Activated CD4-positive, alpha-beta memory T cell treated with anti-CD3 and anti-CD28 coated beads, Interleukin-2, amount 10 ng/mL, durations not matched to agents 7 days and 5 days (primary cell): ENCODE results near the gene APOA4. TPM values are rescaled to one million over a fixed set of nuclear protein-coding genes. Genes with fewer than 3 reads are reported as not detected.

Source experiments
- total RNA-seq, 2 experiments: library from RNA; stranded (reverse); gene quantifications; one replicate each; pipeline ENCODE4 v1.2.3, GENCODE V29; 2021

Gene APOA4
- total RNA-seq, 2 experiments from 2014 or later = not detected

Other genes with a start within 250 kb of the APOA4 start
- 10 to 100 TPM; 34.1 to 35.1 TPM for gene BUD13, start 50.3 kb downstream of the APOA4 start, total RNA-seq
- 10 to 100 TPM; 55.6 to 57.6 TPM for gene ZPR1, start 35.3 kb downstream of the APOA4 start, total RNA-seq
- gene APOA5, start 31.4 kb downstream of the APOA4 start, total RNA-seq = not detected
- gene APOC3, start 6.6 kb upstream of the APOA4 start, total RNA-seq = not detected
- not detected for gene APOA1, start 14.3 kb upstream of the APOA4 start, total RNA-seq